K562 treated with DMSO at 1 percent for 24 hours (cell line): Measurements from ENCODE around the gene CD1E. TPM values are rescaled to one million over a fixed set of nuclear protein-coding genes. Genes with fewer than 3 reads are reported as not detected.

Experiments used
- total RNA-seq: library from RNA; unstranded; fragments of 300-600 nt; gene quantifications from 2 replicates; pipeline ENCODE4 v1.2.3, GENCODE V29; 2022; ENCODE audit warnings: low read depth; ENCODE audit not compliant: insufficient read depth

Gene CD1E
- not detected in 2 replicates for total RNA-seq

GRCh38 chr1:158353303-158354075, at the start of gene CD1E:
TSS of gene CD1E (plus strand) at chr1:158353894. CDS start at chr1:158353989, 95 bp downstream.

DNA sequence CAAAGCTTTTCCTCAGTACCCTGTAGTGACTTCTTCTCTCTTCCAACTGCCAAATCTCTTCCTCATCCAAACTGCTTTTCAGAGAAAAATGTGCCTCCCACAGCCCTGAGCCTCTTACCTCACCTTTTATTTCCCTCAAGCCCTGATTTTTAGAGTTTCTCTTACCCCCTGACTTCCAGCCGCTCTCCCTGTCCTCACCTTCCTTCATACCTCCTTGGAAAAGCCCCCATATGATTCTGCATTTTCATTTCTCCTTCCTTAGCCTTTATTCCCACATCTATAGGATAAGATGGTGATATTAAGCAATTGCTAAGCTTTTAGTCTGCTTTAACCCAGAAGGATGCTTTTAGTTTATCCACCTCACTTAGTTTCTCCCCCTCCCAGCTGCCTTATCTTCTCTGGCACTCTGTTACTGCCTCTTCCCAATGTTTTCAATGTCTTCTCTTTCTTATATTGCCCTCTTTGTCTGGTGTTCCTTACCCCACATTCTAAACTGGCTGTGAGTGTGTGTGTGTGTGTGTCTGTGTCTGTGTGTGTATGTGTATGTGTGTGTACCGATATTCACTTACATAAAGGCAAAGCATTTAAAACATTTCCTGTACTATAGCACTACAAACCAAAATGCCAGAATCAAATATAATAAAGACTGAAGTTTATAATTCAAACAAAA, 22.1 kb upstream of the CD1E start, which contains the start of gene CD1B:
Gene CD1B, minus strand, starts transcription at position 51 of the 670 bp plus-strand sequence. CDS start 108 bp downstream, outside the sequence.

DNA sequence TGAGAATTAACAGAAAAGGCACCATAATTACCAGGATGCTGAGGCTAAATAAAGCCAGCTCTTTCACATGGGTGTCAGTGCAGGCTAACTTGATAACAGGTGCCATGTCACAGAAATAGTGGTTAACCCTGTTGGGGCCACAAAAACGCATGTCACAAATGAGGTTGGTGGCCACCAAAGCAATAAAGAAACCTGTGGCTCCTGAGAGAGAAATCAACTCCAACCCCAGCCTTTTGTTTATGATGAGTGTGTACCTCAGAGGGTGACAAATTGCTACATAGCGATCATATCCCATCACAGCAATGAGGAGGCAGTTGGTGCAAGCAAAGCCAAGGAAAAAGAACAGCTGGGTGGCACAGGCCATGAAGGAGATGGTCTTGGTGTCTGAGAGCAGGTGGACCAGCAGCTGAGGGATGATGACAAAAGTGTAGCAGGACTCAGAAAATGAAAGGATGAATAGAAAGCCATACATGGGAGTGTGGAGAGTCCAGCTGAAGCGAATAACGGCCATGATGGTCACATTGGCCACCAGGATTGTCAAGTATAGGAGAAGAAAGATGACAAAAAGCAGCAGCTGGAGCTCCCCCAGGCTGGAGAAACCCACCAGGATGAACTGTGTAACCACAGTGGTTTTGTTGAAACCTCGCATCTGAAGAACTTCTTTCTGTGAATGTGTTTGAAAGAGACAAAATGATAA, 45.3 kb downstream of the CD1E start, which contains the start of gene OR10T2:
Gene OR10T2, minus strand, starts transcription at position 649 of the 697 bp plus-strand sequence. Its CDS starts 0 bp downstream, at position 649.

Other genes with a start within 250 kb of the CD1E start
- gene CD1D, start 173.0 kb upstream of the CD1E start, total RNA-seq: not detected in 2 replicates
- gene CD1A, start 99.5 kb upstream of the CD1E start, total RNA-seq: not detected in 2 replicates
- not detected in 2 replicates for gene CD1C, start 64.0 kb upstream of the CD1E start, total RNA-seq
- not detected in 2 replicates for gene CD1B, start 22.4 kb upstream of the CD1E start, total RNA-seq
- not detected in 2 replicates for gene OR10T2, start 45.6 kb downstream of the CD1E start, total RNA-seq
- not detected in 2 replicates for gene OR10K2, start 72.3 kb downstream of the CD1E start, total RNA-seq
- not detected in 2 replicates for gene OR10K1, start 107.9 kb downstream of the CD1E start, total RNA-seq
- gene OR10R2, start 118.3 kb downstream of the CD1E start, total RNA-seq: not detected in 2 replicates
- not detected in 2 replicates for gene OR6Y1, start 200.5 kb downstream of the CD1E start, total RNA-seq
- gene OR6P1, start 216.7 kb downstream of the CD1E start, total RNA-seq: not detected in 2 replicates
- gene OR10X1, start 226.0 kb downstream of the CD1E start, total RNA-seq: not detected in 2 replicates